OCI-LY1 (cell line): ENCODE results near the gene FAM13A.

ENCODE experiments used
- H2AFZ ChIP-seq: fragments of 200-600 bp; sonication (generic), shearing (Covaris generic); 2 replicates; pipeline ENCODE4 v1.6.0; 2014; ENCODE audit warnings: antibody characterized with exemption, mild to moderate bottlenecking, low read length
- H3F3A ChIP-seq: fragments of 200-600 bp; sonication (generic), shearing (Covaris generic); 2 replicates; pipeline ENCODE4 v1.6.0; 2014; ENCODE audit warnings: mild to moderate bottlenecking, antibody characterized with exemption, low read length, moderate library complexity; ENCODE audit not compliant: insufficient read depth
- H3K27ac ChIP-seq: fragments of 200-600 bp; sonication (generic); 2 replicates; pipeline ENCODE4 v1.5.1; 2014; ENCODE audit warnings: low read length, mixed run types, mild to moderate bottlenecking, low read depth; ENCODE audit not compliant: poor library complexity, severe bottlenecking
- H3K27me3 ChIP-seq: fragments of 200-600 bp; sonication (generic); 2 replicates; pipeline ENCODE4 v1.6.0; 2014; ENCODE audit warnings: antibody characterized with exemption, mild to moderate bottlenecking, low read length, moderate library complexity; ENCODE audit not compliant: insufficient read depth
- H3K36me3 ChIP-seq: fragments of 200-600 bp; sonication (generic); 2 replicates; pipeline ENCODE4 v1.6.1; 2014; ENCODE audit warnings: mild to moderate bottlenecking, antibody characterized with exemption, low read length, moderate library complexity, mixed read lengths; ENCODE audit not compliant: insufficient read depth
- H3K4me1 ChIP-seq: fragments of 200-600 bp; sonication (generic); 2 replicates; pipeline ENCODE4 v1.5.1; 2014; ENCODE audit warnings: mild to moderate bottlenecking, low read length, moderate library complexity; ENCODE audit not compliant: insufficient read depth, severe bottlenecking
- H3K4me2 ChIP-seq: fragments of 200-600 bp; sonication (generic), shearing (Covaris generic); 2 replicates; pipeline ENCODE4 v1.6.1; 2014; ENCODE audit warnings: low read length
- H3K4me3 ChIP-seq: fragments of 200-600 bp; sonication (generic); 2 replicates; pipeline ENCODE4 v1.5.1; 2014; ENCODE audit warnings: low read length, low read depth, mild to moderate bottlenecking, mixed read lengths; ENCODE audit not compliant: poor library complexity, severe bottlenecking
- H3K79me2 ChIP-seq: fragments of 200-600 bp; shearing (Covaris generic); 2 replicates; pipeline ENCODE4 v1.6.1; 2016; ENCODE audit warnings: mixed run types, low read length, mixed read lengths; ENCODE audit not compliant: insufficient read depth
- H3K9ac ChIP-seq: fragments of 200-600 bp; sonication (generic), shearing (Covaris generic); 2 replicates; pipeline ENCODE4 v1.6.1; 2014; ENCODE audit warnings: mild to moderate bottlenecking, low read length, mixed read lengths
- H3K9me2 ChIP-seq: fragments of 200-600 bp; sonication (generic), shearing (Covaris generic); 2 replicates; pipeline ENCODE4 v1.6.1; 2014; ENCODE audit warnings: low read depth, mild to moderate bottlenecking, low read length, mixed read lengths
- H3K9me3 ChIP-seq: fragments of 200-600 bp; shearing (Covaris generic); 2 replicates; pipeline ENCODE4 v1.6.1; 2014; ENCODE audit warnings: low read length, mixed read lengths
- H4K20me1 ChIP-seq: fragments of 200-600 bp; sonication (generic), shearing (Covaris generic); 2 replicates; pipeline ENCODE4 v1.6.0; 2016; ENCODE audit warnings: mild to moderate bottlenecking, low read length; ENCODE audit not compliant: insufficient read depth
- CTCF ChIP-seq: fragments of 200-600 bp; sonication (generic), shearing (Covaris generic); IDR thresholded peaks from 2 replicates; pipeline ENCODE4 v1.5.1; 2017; ENCODE audit warnings: mild to moderate bottlenecking, antibody characterized with exemption, low read length, moderate library complexity, mixed read lengths
- EZH2 ChIP-seq: fragments of 200-600 bp; sonication (generic), shearing (Covaris generic); IDR thresholded peaks from 2 replicates; pipeline ENCODE4 v1.8.0; 2017; ENCODE audit warnings: borderline replicate concordance, mixed run types, mild to moderate bottlenecking, antibody characterized with exemption, low read length, moderate library complexity, mixed read lengths

The FAM13A gene

GRCh38 chr4:89039730-89040338 is 17.2 kb downstream of the FAM13A start:
- Histone ChIP-seq H3F3A (no peaks in the 10 kb centered on the region), H3K4me2 (no peak overlapping the region), H3K27me3 (no peaks in the 10 kb centered on the region), H3K9me2 (no peaks in the 10 kb centered on the region), H3K9ac (no peak overlapping the region), H3K27ac (no peak overlapping the region), H3K4me3 (no peak overlapping the region), H3K4me1 (no peaks in the 10 kb centered on the region), H2AFZ (no peak overlapping the region), H3K36me3 (no peaks in the 10 kb centered on the region), H3K79me2 (no peaks in the 10 kb centered on the region), H3K9me3 (no peaks in the 10 kb centered on the region), H4K20me1 (no peaks in the 10 kb centered on the region)
- no peak for TF ChIP-seq CTCF
- TF ChIP-seq EZH2, result no peak

- Histone ChIP-seq H3K4me3 (no peak overlapping the region), H4K20me1 (no peaks in the 10 kb centered on the region), H2AFZ (no peak overlapping the region), H3K4me1 (no peaks in the 10 kb centered on the region), H3K79me2 (no peaks in the 10 kb centered on the region), H3K9ac (no peak overlapping the region), H3K9me2 (no peaks in the 10 kb centered on the region), H3K9me3 (no peaks in the 10 kb centered on the region), H3F3A (no peaks in the 10 kb centered on the region), H3K27ac (no peak overlapping the region), H3K36me3 (no peaks in the 10 kb centered on the region), H3K4me2 (no peak overlapping the region), H3K27me3 (no peaks in the 10 kb centered on the region)
- TF ChIP-seq CTCF, result no peak
- no peak for TF ChIP-seq EZH2
Measured at GRCh38 chr4:89036535-89036934, 20.4 kb downstream of the FAM13A start.

GRCh38 chr4:89031272-89031671 is 25.7 kb downstream of the FAM13A start:
- no peaks in the 10 kb centered on the region for H3K9me3 ChIP-seq
- TF ChIP-seq EZH2 (no peak), CTCF (no peak)
- H3K9ac ChIP-seq, result no peak overlapping the region
- H3K4me1 ChIP-seq, result no peaks in the 10 kb centered on the region
- no peak overlapping the region for H3K4me2 ChIP-seq
- H4K20me1 ChIP-seq, result no peaks in the 10 kb centered on the region
- H3K36me3 ChIP-seq, result no peaks in the 10 kb centered on the region
- H3K27ac ChIP-seq, result no peak overlapping the region
- H3K4me3 ChIP-seq, result no peak overlapping the region
- H3F3A ChIP-seq, result no peaks in the 10 kb centered on the region
- no peaks in the 10 kb centered on the region for H3K79me2 ChIP-seq
- no peaks in the 10 kb centered on the region for H3K27me3 ChIP-seq
- no peak overlapping the region for H2AFZ ChIP-seq
- H3K9me2 ChIP-seq, result no peaks in the 10 kb centered on the region
